ENCODE data around the gene AP2B1.
A peak's percentile ranks its signal among the peaks of the same experiment; 100 is the strongest.

Gene AP2B1

GRCh38 chr17:35587074-35587961 lies at the start of gene AP2B1:
TSS of gene AP2B1 (plus strand) at chr17:35587322. CDS start at chr17:35594031, 6,709 bp downstream.
- peak within 1 kb of the TSS; percentile 96 for H3K4me3 Mint-ChIP-seq
- H3K9me3 Mint-ChIP-seq (ENCODE audit: low read depth): no peaks in the 10 kb centered on the region
- H3K27ac Mint-ChIP-seq: peak within 1 kb of the TSS; percentile 95
- no peaks in the 10 kb centered on the region for H3K36me3 Mint-ChIP-seq
- H3K4me1 Mint-ChIP-seq (ENCODE audit: low read depth): peaks cover 42% of the 10 kb centered on the region
- H3K27me3 Mint-ChIP-seq: no peaks in the 10 kb centered on the region

GRCh38 chr17:35537601-35538141 lies 49.5 kb upstream of the AP2B1 start, which contains the start of gene SLFN12L:
TSS of gene SLFN12L (minus strand) at chr17:35537678. CDS start at chr17:35522364, 15,314 bp downstream.
- Mint-ChIP-seq H3K4me3 (peak within 1 kb of the TSS; percentile 87), H3K27ac (peak within 1 kb of the TSS; percentile 100), H3K27me3 (no peaks in the 10 kb centered on the region), H3K36me3 (peaks cover 4% of the 10 kb centered on the region), H3K4me1 (ENCODE audit: low read depth) (peaks cover 71% of the 10 kb centered on the region), H3K9me3 (ENCODE audit: low read depth) (no peaks in the 10 kb centered on the region)

GRCh38 chr17:35539659-35540026 lies 47.5 kb upstream of the AP2B1 start:
- Mint-ChIP-seq H3K27me3 (no peaks in the 10 kb centered on the region), H3K4me1 (ENCODE audit: low read depth) (peaks cover 72% of the 10 kb centered on the region), H3K36me3 (no peaks in the 10 kb centered on the region), H3K4me3 (peak overlapping the region; percentile 95), H3K9me3 (ENCODE audit: low read depth) (no peaks in the 10 kb centered on the region), H3K27ac (peak overlapping the region; percentile 100)

- Mint-ChIP-seq H3K9me3 (ENCODE audit: low read depth) (no peaks in the 10 kb centered on the region), H3K4me1 (ENCODE audit: low read depth) (peaks cover 72% of the 10 kb centered on the region), H3K27ac (peak overlapping the region; percentile 100), H3K36me3 (no peaks in the 10 kb centered on the region), H3K27me3 (no peaks in the 10 kb centered on the region), H3K4me3 (peak overlapping the region; percentile 95)
Observed at GRCh38 chr17:35540589-35541404, 46.3 kb upstream of the AP2B1 start.

GRCh38 chr17:35541434-35541833 lies 45.7 kb upstream of the AP2B1 start:
- Mint-ChIP-seq H3K27ac (peak overlapping the region; percentile 100), H3K9me3 (ENCODE audit: low read depth) (no peaks in the 10 kb centered on the region), H3K36me3 (no peaks in the 10 kb centered on the region), H3K27me3 (no peaks in the 10 kb centered on the region), H3K4me1 (ENCODE audit: low read depth) (peaks cover 67% of the 10 kb centered on the region), H3K4me3 (peak overlapping the region; percentile 95)

- Mint-ChIP-seq H3K4me1 (ENCODE audit: low read depth) (peaks cover 55% of the 10 kb centered on the region), H3K4me3 (no peak overlapping the region)
Observed at GRCh38 chr17:35542990-35543389, 44.1 kb upstream of the AP2B1 start.

GRCh38 chr17:35543856-35544255 lies 43.3 kb upstream of the AP2B1 start:
- Mint-ChIP-seq H3K27me3 (no peaks in the 10 kb centered on the region), H3K9me3 (ENCODE audit: low read depth) (no peaks in the 10 kb centered on the region), H3K4me1 (ENCODE audit: low read depth) (peaks cover 46% of the 10 kb centered on the region), H3K36me3 (peaks cover 3% of the 10 kb centered on the region), H3K4me3 (no peak overlapping the region), H3K27ac (no peak overlapping the region)

More at GRCh38 chr17:35542990-35543389, 44.1 kb upstream of the AP2B1 start:
- Mint-ChIP-seq H3K36me3 (no peaks in the 10 kb centered on the region), H3K27me3 (no peaks in the 10 kb centered on the region), H3K27ac (peak overlapping the region; percentile 54), H3K9me3 (ENCODE audit: low read depth) (no peaks in the 10 kb centered on the region)

GRCh38 chr17:35545150-35545549 lies 42.0 kb upstream of the AP2B1 start:
- no peaks in the 10 kb centered on the region for H3K9me3 Mint-ChIP-seq (ENCODE audit: low read depth)
- H3K4me3 Mint-ChIP-seq: no peak overlapping the region
- H3K4me1 Mint-ChIP-seq (ENCODE audit: low read depth): peaks cover 33% of the 10 kb centered on the region
- H3K27ac Mint-ChIP-seq: no peak overlapping the region
- no peaks in the 10 kb centered on the region for H3K27me3 Mint-ChIP-seq
- H3K36me3 Mint-ChIP-seq: peaks cover 3% of the 10 kb centered on the region

- Mint-ChIP-seq H3K27me3 (no peaks in the 10 kb centered on the region), H3K4me1 (ENCODE audit: low read depth) (peaks cover 22% of the 10 kb centered on the region), H3K9me3 (ENCODE audit: low read depth) (no peaks in the 10 kb centered on the region), H3K27ac (no peak overlapping the region), H3K4me3 (no peak overlapping the region), H3K36me3 (peaks cover 3% of the 10 kb centered on the region)
Observed at GRCh38 chr17:35546487-35546886, 40.6 kb upstream of the AP2B1 start.

GRCh38 chr17:35548208-35548810 lies 38.8 kb upstream of the AP2B1 start:
- Mint-ChIP-seq H3K27me3 (no peaks in the 10 kb centered on the region), H3K4me3 (no peak overlapping the region), H3K36me3 (peaks cover 3% of the 10 kb centered on the region)

GRCh38 chr17:35548978-35549377 lies 38.1 kb upstream of the AP2B1 start:
- H3K4me3 Mint-ChIP-seq: no peak overlapping the region
- no peaks in the 10 kb centered on the region for H3K9me3 Mint-ChIP-seq (ENCODE audit: low read depth)
- peaks cover 3% of the 10 kb centered on the region for H3K36me3 Mint-ChIP-seq
- no peak overlapping the region for H3K27ac Mint-ChIP-seq
- no peaks in the 10 kb centered on the region for H3K27me3 Mint-ChIP-seq
- peaks cover 7% of the 10 kb centered on the region for H3K4me1 Mint-ChIP-seq (ENCODE audit: low read depth)

More at GRCh38 chr17:35548208-35548810, 38.8 kb upstream of the AP2B1 start:
- Mint-ChIP-seq H3K4me1 (ENCODE audit: low read depth) (peaks cover 14% of the 10 kb centered on the region), H3K27ac (no peak overlapping the region), H3K9me3 (ENCODE audit: low read depth) (no peaks in the 10 kb centered on the region)

- Mint-ChIP-seq H3K27me3 (no peaks in the 10 kb centered on the region), H3K4me1 (ENCODE audit: low read depth) (no peaks in the 10 kb centered on the region), H3K4me3 (no peak overlapping the region), H3K27ac (no peak overlapping the region), H3K9me3 (ENCODE audit: low read depth) (no peaks in the 10 kb centered on the region), H3K36me3 (peaks cover 3% of the 10 kb centered on the region)
Observed at GRCh38 chr17:35553310-35553709, 33.8 kb upstream of the AP2B1 start.

GRCh38 chr17:35554668-35555067 lies 32.5 kb upstream of the AP2B1 start:
- H3K27me3 Mint-ChIP-seq: no peaks in the 10 kb centered on the region
- no peaks in the 10 kb centered on the region for H3K4me1 Mint-ChIP-seq (ENCODE audit: low read depth)
- H3K36me3 Mint-ChIP-seq: no peaks in the 10 kb centered on the region
- no peak overlapping the region for H3K27ac Mint-ChIP-seq
- no peaks in the 10 kb centered on the region for H3K9me3 Mint-ChIP-seq (ENCODE audit: low read depth)
- no peak overlapping the region for H3K4me3 Mint-ChIP-seq

- no peaks in the 10 kb centered on the region for H3K36me3 Mint-ChIP-seq
Observed at GRCh38 chr17:35555691-35556090, 31.4 kb upstream of the AP2B1 start.

More at GRCh38 chr17:35555691-35556090, 31.4 kb upstream of the AP2B1 start:
- Mint-ChIP-seq H3K4me1 (ENCODE audit: low read depth) (peaks cover under 1% of the 10 kb centered on the region), H3K4me3 (no peak overlapping the region), H3K27me3 (peaks cover 4% of the 10 kb centered on the region), H3K27ac (no peak overlapping the region), H3K9me3 (ENCODE audit: low read depth) (no peaks in the 10 kb centered on the region)
